Tibial nerve (tissue), 4 donors: Measurements from ENCODE around the gene B4GALT5. TPM values are rescaled to one million over a fixed set of nuclear protein-coding genes. Genes with fewer than 3 reads are reported as not detected.

Source experiments
- DNase-seq, 2 donors: peaks; one replicate each; pipeline ENCODE4 v3.0.0-alpha.2; 2019; ENCODE audit warnings: low spot score in 2 of 2
- H3K27ac ChIP-seq, 4 donors: fragments of 200-600 bp; sonication (generic) in 3 of 4; one replicate each; pipeline ENCODE4 v1.5.1; 2017 to 2019; ENCODE audit warnings: mild to moderate bottlenecking in 1 of 4
- H3K27me3 ChIP-seq, 2 donors: fragments of 200-600 bp; sonication (generic) in 1 of 2; one replicate each; pipeline versions ENCODE4 v1.5.1 to v1.6.0; 2017 to 2019
- H3K36me3 ChIP-seq, 3 donors: fragments of 200-600 bp; sonication (generic); one replicate each; pipeline ENCODE4 v1.5.1; 2018 to 2019
- H3K4me1 ChIP-seq, 4 donors: fragments of 200-600 bp; sonication (generic) in 3 of 4; one replicate each; pipeline ENCODE4 v1.5.1; 2017 to 2019
- H3K4me3 ChIP-seq, 4 donors: fragments of 200-600 bp; sonication (generic) in 3 of 4; one replicate each; pipeline ENCODE4 v1.5.1; 2017 to 2019; ENCODE audit warnings: mild to moderate bottlenecking in 1 of 4, moderate library complexity in 1 of 4
- H3K9me3 ChIP-seq, 4 donors: fragments of 200-600 bp; sonication (generic) in 3 of 4; one replicate each; pipeline ENCODE4 v1.5.1; 2017 to 2019
- EP300 ChIP-seq, 2 donors: sonication (generic); formaldehyde crosslinking; IDR thresholded peaks; one replicate each; pipeline ENCODE4 v1.6.1; 2017; ENCODE audit warnings: antibody characterized with exemption in 2 of 2, mild to moderate bottlenecking in 1 of 2
- POLR2A ChIP-seq, 2 donors: fragments of 450-650 bp; IDR thresholded peaks; one replicate each; pipeline ENCODE4 v1.6.1; 2017; ENCODE audit warnings: antibody characterized with exemption in 2 of 2, mild to moderate bottlenecking in 2 of 2, moderate library complexity in 2 of 2
- WGBS, 2 donors: methylation state at CpG; one replicate each; pipeline ENCODE4 v1.1.5; 2018; 5-methylcytosine and 5-hydroxymethylcytosine counted together
- total RNA-seq, 4 donors: library from RNA; depleted of rRNA; stranded (reverse); fragments of >200 nt; gene quantifications; one replicate each; pipeline ENCODE4 v1.1.0, GENCODE V29; 2016
- TF ChIP-seq, protein P1 (sequence below), 5 experiments: fragments of 200-600 bp in 3 of 5; fragments of 450-650 bp in 2 of 5; sonication (generic) in 3 of 5; IDR thresholded peaks; one replicate each; pipeline ENCODE4 v1.5.1; 2016 to 2019; ENCODE audit warnings: antibody characterized with exemption in 5 of 5, mild to moderate bottlenecking in 3 of 5, moderate library complexity in 2 of 5

B4GALT5 gene
- total RNA-seq, 4 donors from 2014 or later = 13.6 to 25.2 (median 20.7) TPM

DNA sequence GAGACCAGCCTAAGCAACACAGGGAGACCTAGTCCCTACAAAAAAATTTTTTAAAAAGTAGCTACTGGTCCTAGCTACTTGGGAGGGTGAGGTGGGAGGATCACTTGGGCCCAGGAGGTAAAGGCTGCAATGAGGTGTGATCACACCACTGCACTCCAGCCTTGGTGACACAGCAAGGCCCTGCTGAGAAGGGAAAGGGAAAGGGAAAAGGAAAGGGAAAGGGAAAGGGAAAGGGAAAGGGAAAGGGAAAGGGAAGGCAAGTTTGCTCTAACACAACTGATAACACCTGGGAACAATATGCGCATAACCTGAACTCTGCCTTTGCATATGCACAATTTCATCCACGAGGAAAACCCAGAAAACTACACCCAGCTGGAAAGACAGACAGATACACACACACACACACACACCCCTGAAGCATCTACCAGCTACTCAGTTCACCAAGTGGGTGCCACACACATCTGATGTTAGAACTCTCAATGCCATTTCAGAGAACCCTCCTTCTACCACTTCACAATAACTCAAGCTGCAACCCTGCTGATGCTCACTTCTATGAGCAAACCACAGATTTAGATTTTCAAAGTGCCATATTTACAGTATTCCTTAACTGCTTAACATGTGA lies 19.1 kb downstream of the B4GALT5 start:
- Histone ChIP-seq H3K9me3 (no peaks in the 10 kb centered on the region), H3K36me3 (no peaks in the 10 kb centered on the region), H3K27ac (no peak overlapping the region), H3K4me1 (peaks cover 0 to 80% (median 27%) of the 10 kb centered on the region in 4 donors), H3K27me3 (no peaks in the 10 kb centered on the region), H3K4me3 (no peak overlapping the region)
- no peak for DNase-seq
- TF ChIP-seq POLR2A (IDR thresholded peaks at IDR 0.05) = no peak
- TF ChIP-seq, protein P1, sequence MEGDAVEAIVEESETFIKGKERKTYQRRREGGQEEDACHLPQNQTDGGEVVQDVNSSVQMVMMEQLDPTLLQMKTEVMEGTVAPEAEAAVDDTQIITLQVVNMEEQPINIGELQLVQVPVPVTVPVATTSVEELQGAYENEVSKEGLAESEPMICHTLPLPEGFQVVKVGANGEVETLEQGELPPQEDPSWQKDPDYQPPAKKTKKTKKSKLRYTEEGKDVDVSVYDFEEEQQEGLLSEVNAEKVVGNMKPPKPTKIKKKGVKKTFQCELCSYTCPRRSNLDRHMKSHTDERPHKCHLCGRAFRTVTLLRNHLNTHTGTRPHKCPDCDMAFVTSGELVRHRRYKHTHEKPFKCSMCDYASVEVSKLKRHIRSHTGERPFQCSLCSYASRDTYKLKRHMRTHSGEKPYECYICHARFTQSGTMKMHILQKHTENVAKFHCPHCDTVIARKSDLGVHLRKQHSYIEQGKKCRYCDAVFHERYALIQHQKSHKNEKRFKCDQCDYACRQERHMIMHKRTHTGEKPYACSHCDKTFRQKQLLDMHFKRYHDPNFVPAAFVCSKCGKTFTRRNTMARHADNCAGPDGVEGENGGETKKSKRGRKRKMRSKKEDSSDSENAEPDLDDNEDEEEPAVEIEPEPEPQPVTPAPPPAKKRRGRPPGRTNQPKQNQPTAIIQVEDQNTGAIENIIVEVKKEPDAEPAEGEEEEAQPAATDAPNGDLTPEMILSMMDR (IDR thresholded peaks at IDR 0.05) = no peak
- no peak for TF ChIP-seq EP300 (IDR thresholded peaks at IDR 0.05)
- 60 to 62% methylated on average over 2 of the region's 2 CpGs for WGBS, 2 donors

DNA sequence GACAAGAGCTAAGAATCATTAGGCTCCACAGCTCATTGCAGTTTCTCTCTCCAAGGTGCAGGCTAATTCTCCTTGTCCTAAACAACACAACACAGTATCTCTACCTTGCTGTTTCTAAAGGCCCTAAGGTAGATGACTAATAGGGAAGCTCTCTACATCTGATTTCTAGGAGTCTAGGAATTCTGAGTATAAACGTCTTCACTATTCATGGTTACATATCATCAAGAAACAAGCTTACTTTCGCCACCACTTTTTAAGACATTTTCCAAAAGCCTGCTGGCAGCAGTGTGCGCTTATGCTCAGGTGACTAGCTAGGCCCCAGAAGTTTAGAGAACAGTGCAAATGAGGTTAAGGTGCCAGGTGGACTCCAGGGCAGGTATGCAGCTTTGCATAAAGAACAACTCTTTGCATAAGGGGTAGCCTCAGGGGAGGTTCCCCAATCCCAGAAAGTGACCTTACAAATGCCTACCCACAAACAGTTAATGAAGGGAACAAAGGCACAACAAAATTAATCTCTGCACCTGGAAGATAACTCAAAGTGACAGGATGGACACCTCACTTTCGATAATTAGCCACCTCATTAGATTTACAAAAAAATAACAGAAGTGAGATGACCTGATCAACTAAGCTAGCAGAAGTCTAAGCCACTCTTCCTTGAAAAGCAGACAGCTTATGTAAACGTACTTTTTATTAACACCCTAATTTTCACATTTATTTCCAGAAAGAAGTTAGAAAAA lies 20.1 kb downstream of the B4GALT5 start:
- Histone ChIP-seq H3K27ac (no peak overlapping the region), H3K36me3 (no peaks in the 10 kb centered on the region), H3K4me1 (peaks cover 0 to 78% (median 20%) of the 10 kb centered on the region in 4 donors), H3K4me3 (no peak overlapping the region), H3K27me3 (no peaks in the 10 kb centered on the region), H3K9me3 (no peaks in the 10 kb centered on the region)
- TF ChIP-seq, protein P1 (IDR thresholded peaks at IDR 0.05) = no peak
- TF ChIP-seq EP300 (IDR thresholded peaks at IDR 0.05) = no peak
- 82 to 85% methylated on average over 5 of the region's 5 CpGs for WGBS, 2 donors
- DNase-seq = no peak

DNA sequence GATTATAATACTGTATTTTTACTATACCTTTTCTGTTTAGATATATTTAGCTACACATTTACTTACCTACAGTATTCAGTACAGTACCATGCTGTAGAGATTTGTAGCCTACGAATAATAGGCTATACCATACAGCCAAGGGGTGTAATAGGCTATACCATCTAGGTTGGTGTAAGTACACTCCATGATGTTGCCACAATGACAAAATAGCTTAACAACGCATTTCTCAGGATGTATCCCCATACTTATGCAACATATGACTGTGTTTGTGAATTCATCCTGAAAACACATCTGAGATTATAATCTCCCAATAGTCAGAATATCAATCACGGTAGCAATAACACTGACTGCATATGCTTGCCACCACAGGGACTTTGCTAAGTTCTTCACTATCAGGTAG lies 20.7 kb downstream of the B4GALT5 start:
- WGBS, 2 donors = 59 to 76% methylated on average over 3 of the region's 3 CpGs
- no peak for DNase-seq
- H3K27me3 ChIP-seq = no peaks in the 10 kb centered on the region
- TF ChIP-seq EP300 (IDR thresholded peaks at IDR 0.05) (no peak), POLR2A (IDR thresholded peaks at IDR 0.05) (no peak)
- TF ChIP-seq, protein P1 (IDR thresholded peaks at IDR 0.05) = no peak
- peaks cover 0 to 79% (median 22%) of the 10 kb centered on the region in 4 donors for H3K4me1 ChIP-seq
- no peaks in the 10 kb centered on the region for H3K36me3 ChIP-seq
- H3K4me3 ChIP-seq = no peak overlapping the region
- no peak overlapping the region for H3K27ac ChIP-seq
- H3K9me3 ChIP-seq = no peaks in the 10 kb centered on the region

DNA sequence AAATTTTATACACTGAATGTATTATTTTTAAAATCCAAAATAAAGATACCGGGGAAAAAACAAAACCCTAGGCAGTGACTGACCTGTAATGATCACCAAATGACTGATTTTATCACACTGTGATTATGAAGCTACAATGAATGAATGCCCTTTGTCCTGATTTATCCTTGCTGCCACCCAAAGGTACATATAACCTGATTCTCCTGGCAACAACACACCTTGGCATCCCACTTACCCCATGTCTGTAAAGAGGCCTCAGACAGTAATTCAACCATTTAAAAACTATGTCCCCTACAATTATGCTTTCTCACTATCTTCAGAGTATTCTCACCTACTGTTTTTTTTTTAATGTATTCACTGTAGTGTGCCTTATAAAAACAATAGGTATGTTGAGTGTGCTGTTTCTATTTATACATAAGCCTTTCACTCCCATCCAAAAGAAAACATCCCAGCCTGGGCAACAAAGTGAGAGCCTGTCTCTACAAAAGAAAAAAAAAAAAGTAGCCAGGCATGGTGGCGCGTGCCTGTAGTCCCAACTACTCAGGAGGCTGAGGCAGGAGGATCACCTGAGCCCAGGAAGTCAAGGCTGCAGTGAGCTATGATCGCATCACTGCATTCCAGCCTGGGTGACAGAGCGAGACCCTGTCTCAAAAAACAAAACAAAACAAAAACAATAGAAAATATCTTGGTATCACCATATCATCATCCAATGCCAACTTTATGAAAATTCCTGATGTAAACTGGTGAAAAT lies 21.7 kb downstream of the B4GALT5 start:
- Histone ChIP-seq H3K4me1 (peaks cover 0 to 81% (median 26%) of the 10 kb centered on the region in 4 donors), H3K27me3 (no peaks in the 10 kb centered on the region), H3K27ac (no peak overlapping the region), H3K36me3 (no peaks in the 10 kb centered on the region), H3K9me3 (no peaks in the 10 kb centered on the region), H3K4me3 (no peak overlapping the region)
- no peak for DNase-seq
- WGBS, 2 donors = 92 to 96% methylated on average over 5 of the region's 5 CpGs
- TF ChIP-seq, protein P1 (IDR thresholded peaks at IDR 0.05) = no peak
- TF ChIP-seq EP300 (IDR thresholded peaks at IDR 0.05) (no peak), POLR2A (IDR thresholded peaks at IDR 0.05) (no peak)
